ENCODE measurements around the gene GYS2. TPM values are rescaled to one million over a fixed set of nuclear protein-coding genes. Genes with fewer than 3 reads are reported as not detected.

GYS2 gene
- total and polyA plus RNA-seq, 7 experiments from 2014 or later: 0.12 to 0.27 TPM; not detected in 5

DNA sequence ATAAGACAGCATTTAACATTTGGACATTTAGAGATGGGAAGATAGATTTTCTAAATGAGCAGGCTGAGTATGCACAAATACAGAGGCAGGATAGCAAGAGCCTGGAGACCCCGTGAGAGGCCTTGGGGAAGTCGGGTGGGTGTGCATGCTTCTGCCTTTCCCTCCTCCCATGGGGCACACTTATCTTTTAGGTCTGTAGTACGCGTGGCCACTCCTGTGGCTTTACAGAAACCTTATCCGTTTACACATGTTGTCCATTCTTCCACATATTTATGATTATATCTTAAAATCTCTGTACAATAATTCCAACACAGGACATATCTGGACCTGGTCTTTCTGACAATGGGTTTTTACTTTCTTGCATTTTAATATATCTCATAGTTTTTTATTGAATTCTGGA is 33.6 kb downstream of the GYS2 start:
- Mint-ChIP-seq H3K36me3 (peaks cover 0 to 11% (median 0%) of the 10 kb centered on the region in 5 donors), H3K4me3 (no peak overlapping the region), H3K4me1 (no peaks in the 10 kb centered on the region), H3K27ac (no peak overlapping the region), H3K9me3 (no peaks in the 10 kb centered on the region), H3K27me3 (peaks cover 0 to 3% (median 0%) of the 10 kb centered on the region in 5 donors)
- H3K4me3 ChIP-seq (ENCODE audit: low read length): no peak overlapping the region
- peaks cover 0 to 3% of the 10 kb centered on the region in 2 donors for H3K27me3 ChIP-seq (ENCODE audit: control insufficient read depth in 2 of 2, insufficient read depth in 2 of 2, low read length in 2 of 2)
- no peaks in the 10 kb centered on the region for H3K9me3 ChIP-seq (ENCODE audit: control insufficient read depth in 2 of 3, low read length in 3 of 3)
- no peaks in the 10 kb centered on the region for H3K36me3 ChIP-seq (ENCODE audit: control insufficient read depth in 2 of 3, insufficient read depth in 3 of 3, low read length in 3 of 3)
- ChIA-PET POLR2A (no interaction called here), CTCF (no interaction called here)
- no peak overlapping the region for H3K27ac ChIP-seq (ENCODE audit: low read depth, low read length)
- no peaks in the 10 kb centered on the region for H3K4me1 ChIP-seq (ENCODE audit: control insufficient read depth in 2 of 2, insufficient read depth in 2 of 2, low read length in 2 of 2)
- intact Hi-C loops (cut with micrococcal nuclease): no loop called here
- ATAC-seq (no peak), DNase-seq (no peak)

DNA sequence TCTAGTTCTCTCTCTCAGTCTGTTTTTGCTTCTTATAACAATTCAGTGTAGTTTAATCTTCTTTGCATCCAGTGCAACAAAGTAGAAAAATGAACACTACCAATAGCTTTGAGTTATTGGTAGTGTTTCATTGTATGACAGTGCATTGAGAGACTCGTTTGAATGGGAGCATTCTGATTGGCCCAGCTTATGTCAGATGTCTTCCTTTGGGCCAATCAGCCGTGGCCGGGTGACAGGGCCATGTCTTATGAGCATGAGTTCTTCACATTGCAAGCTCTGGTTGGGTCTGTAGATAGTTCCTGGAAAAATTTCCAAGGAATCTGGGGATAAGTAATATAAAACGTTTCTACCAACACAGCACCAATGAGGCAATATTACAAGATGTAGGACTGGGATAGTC is 36.5 kb downstream of the GYS2 start:
- ChIA-PET POLR2A (no interaction called here), CTCF (no interaction called here)
- intact Hi-C loops (cut with micrococcal nuclease): no loop called here
- peaks cover 0 to 11% (median 0%) of the 10 kb centered on the region in 5 donors for H3K36me3 Mint-ChIP-seq
- no peak overlapping the region for H3K4me3 ChIP-seq (ENCODE audit: low read length)
- no peak overlapping the region for H3K4me3 Mint-ChIP-seq
- no peaks in the 10 kb centered on the region for H3K9me3 Mint-ChIP-seq
- ATAC-seq (no peak), DNase-seq (no peak)
- H3K27me3 Mint-ChIP-seq: no peaks in the 10 kb centered on the region
- H3K27ac Mint-ChIP-seq: no peak overlapping the region
- H3K4me1 ChIP-seq (ENCODE audit: control insufficient read depth in 2 of 2, insufficient read depth in 2 of 2, low read length in 2 of 2): no peaks in the 10 kb centered on the region
- H3K4me1 Mint-ChIP-seq: no peaks in the 10 kb centered on the region
- no peaks in the 10 kb centered on the region for H3K9me3 ChIP-seq (ENCODE audit: control insufficient read depth in 2 of 3, low read length in 3 of 3)
- H3K27me3 ChIP-seq (ENCODE audit: control insufficient read depth in 2 of 2, insufficient read depth in 2 of 2, low read length in 2 of 2): peaks cover 0 to 3% of the 10 kb centered on the region in 2 donors
- no peak overlapping the region for H3K27ac ChIP-seq (ENCODE audit: low read depth, low read length)
- H3K36me3 ChIP-seq (ENCODE audit: control insufficient read depth in 2 of 3, insufficient read depth in 3 of 3, low read length in 3 of 3): no peaks in the 10 kb centered on the region

DNA sequence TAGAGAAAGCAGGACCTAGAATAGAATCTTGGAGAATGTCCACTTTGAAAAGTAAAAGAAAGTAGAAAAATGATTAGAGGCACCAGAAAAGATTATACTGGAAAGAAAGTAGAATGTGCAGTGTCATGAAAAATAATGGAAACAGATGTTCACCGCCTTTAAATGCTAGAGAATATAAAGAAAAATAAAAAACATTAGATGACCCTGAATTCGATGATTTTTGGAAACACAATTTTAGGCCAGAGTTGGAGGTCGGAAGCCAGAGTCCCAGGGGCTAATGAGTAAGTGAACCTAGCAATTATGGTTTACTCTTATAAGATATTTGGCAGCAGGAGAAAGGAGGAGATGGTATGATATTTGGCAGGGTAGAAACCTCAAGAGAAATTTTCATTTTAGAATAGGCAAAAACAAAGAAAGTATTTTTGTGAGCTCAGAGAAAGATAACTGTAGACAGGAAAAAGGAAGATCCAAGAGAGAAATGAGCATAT is 37.7 kb downstream of the GYS2 start:
- ChIA-PET POLR2A (no interaction called here), CTCF (no interaction called here)
- no peaks in the 10 kb centered on the region for H3K4me1 Mint-ChIP-seq

DNA sequence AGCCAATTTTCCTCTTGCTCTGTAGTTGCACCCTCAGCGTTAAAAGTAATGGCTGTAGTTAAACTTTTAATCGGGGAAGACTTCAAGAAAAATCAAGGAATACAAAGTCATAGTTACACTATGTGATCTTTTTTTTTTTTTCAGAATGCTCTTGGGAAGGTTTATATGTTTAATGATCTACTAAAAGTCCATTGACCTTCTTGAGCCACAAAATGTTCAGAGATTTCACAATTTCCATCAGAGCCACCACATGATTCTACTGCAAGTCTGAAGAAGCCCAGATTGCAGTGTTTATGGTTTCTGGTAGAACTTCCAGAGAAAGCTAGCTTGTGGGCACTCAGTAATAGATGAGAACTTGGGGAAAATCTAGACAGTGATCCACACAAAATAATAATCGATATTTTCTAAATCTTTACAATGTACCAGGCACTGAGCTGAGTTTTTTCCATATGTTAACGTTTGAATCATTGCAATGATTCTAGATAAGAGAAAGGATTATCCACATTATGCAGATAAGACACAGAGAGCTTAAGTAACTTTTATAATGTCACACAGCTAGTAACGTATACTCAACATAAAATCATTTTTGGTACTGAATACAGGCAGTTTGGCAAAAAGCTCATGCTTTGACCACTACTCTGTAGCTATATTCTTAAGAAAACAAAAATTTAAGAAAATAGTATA is 38.3 kb downstream of the GYS2 start:
- no peak overlapping the region for H3K4me3 ChIP-seq (ENCODE audit: low read length)
- Mint-ChIP-seq H3K27me3 (no peaks in the 10 kb centered on the region), H3K4me3 (no peak overlapping the region), H3K9me3 (no peaks in the 10 kb centered on the region), H3K4me1 (no peaks in the 10 kb centered on the region), H3K27ac (no peak overlapping the region), H3K36me3 (peaks cover 0 to 11% (median 0%) of the 10 kb centered on the region in 5 donors)
- H3K27ac ChIP-seq (ENCODE audit: low read depth, low read length): no peak overlapping the region
- ATAC-seq (no peak), DNase-seq (no peak)
- no peaks in the 10 kb centered on the region for H3K4me1 ChIP-seq (ENCODE audit: control insufficient read depth in 2 of 2, insufficient read depth in 2 of 2, low read length in 2 of 2)
- H3K9me3 ChIP-seq (ENCODE audit: control insufficient read depth in 2 of 3, low read length in 3 of 3): no peaks in the 10 kb centered on the region
- ChIA-PET CTCF (interaction anchor here (0.9 kb wide), 1 partner anchor 131 kb away, joined by 3 read pairs; no protein-coding TSS in a partner anchor), POLR2A (no interaction called here)
- intact Hi-C loops (cut with micrococcal nuclease): no loop called here
- peaks cover 0 to 3% of the 10 kb centered on the region in 2 donors for H3K27me3 ChIP-seq (ENCODE audit: control insufficient read depth in 2 of 2, insufficient read depth in 2 of 2, low read length in 2 of 2)
- H3K36me3 ChIP-seq (ENCODE audit: control insufficient read depth in 2 of 3, insufficient read depth in 3 of 3, low read length in 3 of 3): no peaks in the 10 kb centered on the region

More for the DNA sequence above, 37.7 kb downstream of the GYS2 start:
- H3K36me3 ChIP-seq (ENCODE audit: control insufficient read depth in 2 of 3, insufficient read depth in 3 of 3, low read length in 3 of 3): no peaks in the 10 kb centered on the region
- intact Hi-C loops (cut with micrococcal nuclease): no loop called here
- Mint-ChIP-seq H3K4me3 (no peak overlapping the region), H3K36me3 (peaks cover 0 to 11% (median 0%) of the 10 kb centered on the region in 5 donors), H3K9me3 (no peaks in the 10 kb centered on the region), H3K27ac (no peak overlapping the region), H3K27me3 (no peaks in the 10 kb centered on the region)
- H3K4me1 ChIP-seq (ENCODE audit: control insufficient read depth in 2 of 2, insufficient read depth in 2 of 2, low read length in 2 of 2): no peaks in the 10 kb centered on the region
- H3K27me3 ChIP-seq (ENCODE audit: control insufficient read depth in 2 of 2, insufficient read depth in 2 of 2, low read length in 2 of 2): peaks cover 0 to 3% of the 10 kb centered on the region in 2 donors
- H3K27ac ChIP-seq (ENCODE audit: low read depth, low read length): no peak overlapping the region
- H3K9me3 ChIP-seq (ENCODE audit: control insufficient read depth in 2 of 3, low read length in 3 of 3): no peaks in the 10 kb centered on the region
- H3K4me3 ChIP-seq (ENCODE audit: low read length): no peak overlapping the region
- ATAC-seq (no peak), DNase-seq (no peak)

DNA sequence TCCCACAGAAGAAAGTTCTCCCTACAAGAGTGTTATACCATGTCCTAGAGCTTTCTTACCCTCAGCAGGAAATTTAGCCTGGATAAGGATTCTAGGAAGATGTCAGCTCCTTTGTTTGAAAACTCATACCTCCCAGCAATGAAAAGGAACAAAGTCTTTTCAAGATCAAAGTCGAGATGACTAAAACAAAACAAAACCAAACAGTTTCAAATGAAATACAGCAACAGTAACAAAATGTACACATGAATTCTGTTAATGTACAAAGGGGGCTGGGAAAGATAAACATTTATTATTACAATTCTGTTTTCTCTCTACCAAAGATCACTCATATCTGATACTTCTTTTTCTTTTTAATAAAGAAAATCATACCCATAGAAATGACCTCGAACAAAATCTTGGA is 41.8 kb downstream of the GYS2 start:
- intact Hi-C loops (cut with micrococcal nuclease): no loop called here
- ATAC-seq: no peak
- H3K27me3 Mint-ChIP-seq: no peaks in the 10 kb centered on the region

DNA sequence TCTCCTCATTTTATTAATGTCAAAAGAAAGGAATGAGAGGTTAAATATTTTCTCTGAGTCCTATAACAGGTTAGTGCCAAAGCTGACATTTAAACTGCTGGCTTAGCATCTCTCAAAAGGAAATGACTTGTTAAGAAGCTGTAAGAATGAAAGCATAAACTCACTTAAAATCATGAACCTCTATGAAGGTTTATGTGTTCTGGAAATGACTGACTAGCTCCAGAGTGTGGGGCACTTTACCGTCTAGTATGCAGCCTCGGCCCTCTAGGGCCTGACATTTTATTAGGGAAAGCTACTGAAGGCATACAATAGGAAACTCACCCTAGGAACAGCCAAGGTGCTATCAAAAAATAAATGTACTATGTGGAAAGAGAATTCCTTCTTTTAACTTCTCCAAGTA is 43.5 kb downstream of the GYS2 start:
- Mint-ChIP-seq H3K9me3 (peaks cover 0 to 2% (median 0%) of the 10 kb centered on the region in 11 donors), H3K4me3 (no peak overlapping the region), H3K27me3 (no peaks in the 10 kb centered on the region), H3K4me1 (peaks cover 0 to 4% (median 0%) of the 10 kb centered on the region in 7 donors), H3K27ac (no peak overlapping the region), H3K36me3 (peaks cover 0 to 13% (median 3%) of the 10 kb centered on the region in 5 donors)
- Histone ChIP-seq H3K4me3 (ENCODE audit: low read length) (no peak overlapping the region), H3K27me3 (ENCODE audit: control insufficient read depth in 2 of 2, insufficient read depth in 2 of 2, low read length in 2 of 2) (no peaks in the 10 kb centered on the region), H3K4me1 (ENCODE audit: control insufficient read depth in 2 of 2, insufficient read depth in 2 of 2, low read length in 2 of 2) (no peaks in the 10 kb centered on the region), H3K27ac (ENCODE audit: low read depth, low read length) (no peak overlapping the region), H3K36me3 (ENCODE audit: control insufficient read depth in 2 of 3, insufficient read depth in 3 of 3, low read length in 3 of 3) (no peaks in the 10 kb centered on the region), H3K9me3 (ENCODE audit: control insufficient read depth in 2 of 3, low read length in 3 of 3) (no peaks in the 10 kb centered on the region)
- DNase-seq (no peak), ATAC-seq (no peak)
- ChIA-PET CTCF (no interaction called here), POLR2A (no interaction called here)
- intact Hi-C loops (cut with micrococcal nuclease): no loop called here

More for the DNA sequence above, 41.8 kb downstream of the GYS2 start:
- no peak for DNase-seq
- Histone ChIP-seq H3K36me3 (ENCODE audit: control insufficient read depth in 2 of 3, insufficient read depth in 3 of 3, low read length in 3 of 3) (no peaks in the 10 kb centered on the region), H3K27ac (ENCODE audit: low read depth, low read length) (no peak overlapping the region), H3K27me3 (ENCODE audit: control insufficient read depth in 2 of 2, insufficient read depth in 2 of 2, low read length in 2 of 2) (no peaks in the 10 kb centered on the region), H3K9me3 (ENCODE audit: control insufficient read depth in 2 of 3, low read length in 3 of 3) (no peaks in the 10 kb centered on the region), H3K4me3 (ENCODE audit: low read length) (no peak overlapping the region), H3K4me1 (ENCODE audit: control insufficient read depth in 2 of 2, insufficient read depth in 2 of 2, low read length in 2 of 2) (no peaks in the 10 kb centered on the region)
- Mint-ChIP-seq H3K4me1 (peaks cover 0 to 4% (median 0%) of the 10 kb centered on the region in 7 donors), H3K4me3 (no peak overlapping the region), H3K9me3 (peaks cover 0 to 2% (median 0%) of the 10 kb centered on the region in 11 donors), H3K36me3 (peaks cover 0 to 7% (median 3%) of the 10 kb centered on the region in 5 donors), H3K27ac (no peak overlapping the region)
- CTCF ChIA-PET: no interaction called here
- POLR2A ChIA-PET: no interaction called here

Data from naive thymus-derived CD4-positive, alpha-beta T cell (primary cell).